GM20000 (cell line): ENCODE data around the gene CSPG5.

Experiments used
- DNase-seq: peaks from one replicate; pipeline ENCODE4 v3.0.0; 2012; ENCODE audit warnings: low spot score
- CTCF ChIP-seq: IDR thresholded peaks from 2 replicates; pipeline ENCODE4 v1.5.1; 2012; ENCODE audit warnings: mild to moderate bottlenecking, control low read depth; ENCODE audit errors: extremely low read depth, missing control alignments

CSPG5 gene

DNA sequence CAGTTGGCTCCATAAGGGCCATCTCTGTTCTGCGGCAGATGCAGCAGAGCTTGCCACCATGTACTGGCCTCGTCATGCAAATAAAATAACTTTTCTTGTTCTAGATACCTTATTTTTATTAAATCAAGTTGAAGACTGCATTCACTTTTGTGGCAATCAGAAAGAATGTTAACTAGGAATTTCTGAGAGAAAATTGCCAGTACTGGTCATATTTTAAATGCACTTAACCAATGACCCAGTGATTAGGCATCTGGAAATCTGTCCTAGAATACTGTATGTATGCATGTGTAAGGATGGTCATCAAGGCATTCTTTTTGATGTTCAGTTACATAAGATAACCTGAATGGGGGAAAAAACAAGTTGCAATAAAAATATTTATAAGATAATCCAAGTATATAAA lies 34.2 kb upstream of the CSPG5 start:
- TF ChIP-seq CTCF: no peak

DNA sequence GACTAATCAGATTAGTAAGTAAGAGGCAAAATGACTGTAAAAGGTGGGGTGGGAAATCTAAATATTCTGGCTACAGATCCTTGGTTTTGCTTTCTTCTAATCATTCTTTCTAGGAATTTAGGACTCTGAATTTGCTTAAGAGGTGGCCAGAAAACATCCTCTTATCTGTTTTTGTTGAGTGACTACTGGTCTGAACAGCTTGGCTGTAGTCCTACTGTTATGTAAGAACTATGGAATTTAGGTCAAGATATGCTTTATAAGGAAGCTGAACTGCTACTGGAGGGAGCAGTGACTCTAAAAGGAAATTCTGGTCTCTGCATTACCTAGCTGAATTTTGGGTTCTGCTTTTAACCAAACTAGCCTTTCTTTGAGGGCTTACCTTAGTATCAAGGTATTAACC lies 33.5 kb upstream of the CSPG5 start:
- no peak for DNase-seq
- TF ChIP-seq CTCF: no peak

More for the DNA sequence above, 34.2 kb upstream of the CSPG5 start:
- no peak for DNase-seq

DNA sequence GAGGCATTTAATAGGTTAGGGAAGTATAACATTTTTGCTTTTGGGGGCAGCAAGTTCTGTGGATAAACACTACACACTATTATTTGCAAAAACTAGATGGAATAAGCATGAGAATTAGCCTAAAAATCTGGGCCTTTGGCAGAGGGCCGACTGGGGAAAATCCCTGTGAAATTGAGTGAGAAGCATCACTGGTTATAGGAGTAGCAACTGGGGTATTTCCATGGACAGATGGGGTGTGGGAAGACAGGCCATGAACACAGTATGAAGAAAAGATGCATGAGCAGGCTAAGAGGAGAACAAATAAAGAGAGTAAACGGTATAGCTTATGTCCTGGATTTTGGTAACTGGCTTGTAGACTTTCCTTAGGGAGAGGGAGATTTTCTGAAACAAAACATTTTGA lies 32.9 kb upstream of the CSPG5 start:
- no peak for TF ChIP-seq CTCF
- no peak for DNase-seq

DNA sequence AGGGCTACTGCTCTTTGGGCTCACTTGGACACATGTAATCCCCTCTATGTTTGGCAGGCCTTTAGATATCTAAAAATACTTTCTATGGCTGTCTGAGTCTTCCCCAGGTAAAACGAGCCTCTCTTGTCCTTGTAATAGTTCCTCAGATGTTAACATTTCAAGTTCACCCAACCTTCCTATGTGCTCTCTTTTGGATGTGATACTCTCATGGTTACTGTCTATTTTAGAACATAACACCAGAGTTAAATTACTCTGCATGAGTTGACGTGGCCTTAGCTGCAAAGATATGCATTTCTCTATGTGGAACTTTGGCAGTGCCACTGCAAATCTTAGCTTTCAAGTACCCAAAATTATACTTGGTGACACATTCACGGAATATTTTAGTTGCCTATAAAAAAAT lies 31.9 kb upstream of the CSPG5 start:
- no peak for DNase-seq
- TF ChIP-seq CTCF: no peak

DNA sequence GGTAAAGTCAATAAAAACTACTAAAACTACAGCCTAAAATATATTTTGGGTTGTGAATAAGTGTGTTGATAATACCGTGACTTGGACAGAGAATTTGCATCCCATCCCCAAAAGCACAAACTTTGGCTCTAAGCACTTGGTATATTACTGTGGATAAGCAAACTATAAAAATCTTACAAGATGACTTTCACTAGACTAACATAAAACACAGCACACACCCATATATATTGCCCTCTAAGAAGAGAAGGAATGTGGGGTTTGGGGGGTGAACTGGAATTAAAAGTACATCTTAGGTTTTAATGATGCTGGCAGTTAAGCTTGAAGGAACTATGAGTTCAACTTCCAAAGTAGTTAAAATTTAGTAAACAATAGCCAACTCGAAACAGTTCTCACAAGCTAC lies 28.7 kb upstream of the CSPG5 start:
- DNase-seq: no peak
- no peak for TF ChIP-seq CTCF

- no peak for DNase-seq
- TF ChIP-seq CTCF: no peak
Observed at GRCh38 chr3:47606165-47606564, 27.5 kb upstream of the CSPG5 start.

DNA sequence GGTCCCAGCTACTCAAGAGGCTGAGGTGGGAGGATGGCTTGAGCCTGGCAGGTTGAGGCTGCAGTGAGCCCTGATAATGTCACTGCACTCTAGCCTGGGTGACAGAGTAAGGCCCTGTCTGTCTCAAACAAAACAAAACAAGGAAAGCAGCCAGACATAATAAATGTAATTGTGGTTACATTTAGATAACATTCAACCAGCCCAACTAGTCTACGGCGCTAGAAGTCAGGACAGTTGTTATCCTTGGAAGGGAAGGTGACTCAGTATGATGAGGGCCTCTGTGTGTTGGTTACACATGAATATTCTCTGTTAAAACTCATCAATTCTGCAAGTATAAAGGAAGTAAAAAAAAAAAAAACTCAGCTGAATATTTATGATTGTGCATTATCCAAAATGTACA lies 27.0 kb upstream of the CSPG5 start:
- no peak for DNase-seq

More for the DNA sequence above, 27.0 kb upstream of the CSPG5 start:
- no peak for TF ChIP-seq CTCF
